Measurements from ENCODE around the gene HSBP1L1.

- TF ChIP-seq CTCF (IDR thresholded peaks at IDR 0.05) (no peak), POLR2A (IDR thresholded peaks at IDR 0.05) (no peak)
Measured at GRCh38 chr18:79948719-79949411, 15.6 kb upstream of the HSBP1L1 start.

Measured in upper lobe of left lung (tissue), 4 donors.